HT1080 (cell line): Measurements from ENCODE around the gene CCDC192. TPM values are rescaled to one million over a fixed set of nuclear protein-coding genes. Genes with fewer than 3 reads are reported as not detected.
"Not testable (repeated sequence)": the region's sequence is repeated elsewhere in the genome, so short reads cannot be mapped to it uniquely, and the experiment has no call there.

ENCODE experiments used
- DNase-seq: peaks from one replicate; pipeline ENCODE4 v3.0.0-alpha.2; 2015; ENCODE audit warnings: low read depth
- polyA plus RNA-seq, 2 experiments: library from polyadenylated mRNA; depleted of rRNA; stranded (reverse); fragments of >200 nt; gene quantifications; 2 replicates each; pipeline ENCODE4 v1.2.3, GENCODE V29; 2015
- total RNA-seq: library from RNA; depleted of rRNA; stranded (reverse); fragments of >200 nt; shearing (Covaris generic); gene quantifications from 2 replicates; pipeline ENCODE4 v1.2.3, GENCODE V29; 2014; rRNA removed

The CCDC192 gene, protein sequence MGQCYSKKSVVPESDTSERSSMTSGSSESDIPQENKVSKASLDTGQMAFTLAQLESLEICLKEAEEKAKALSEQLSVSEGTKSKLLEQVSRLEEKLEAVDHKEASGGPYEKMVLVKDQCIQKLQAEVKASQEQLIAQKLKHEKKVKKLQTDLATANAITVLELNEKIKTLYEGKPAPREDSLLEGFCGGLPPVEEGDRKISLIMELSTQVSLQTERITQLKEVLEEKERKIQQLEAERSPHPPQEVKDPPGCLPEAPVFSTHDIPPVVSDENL
- total RNA-seq = not detected in 2 replicates
- polyA plus RNA-seq (2015; cell fraction: cytosol; rRNA removed) = not detected in 2 replicates
- not detected in 2 replicates for polyA plus RNA-seq (2015; cell fraction: nucleus; rRNA removed)

DNA sequence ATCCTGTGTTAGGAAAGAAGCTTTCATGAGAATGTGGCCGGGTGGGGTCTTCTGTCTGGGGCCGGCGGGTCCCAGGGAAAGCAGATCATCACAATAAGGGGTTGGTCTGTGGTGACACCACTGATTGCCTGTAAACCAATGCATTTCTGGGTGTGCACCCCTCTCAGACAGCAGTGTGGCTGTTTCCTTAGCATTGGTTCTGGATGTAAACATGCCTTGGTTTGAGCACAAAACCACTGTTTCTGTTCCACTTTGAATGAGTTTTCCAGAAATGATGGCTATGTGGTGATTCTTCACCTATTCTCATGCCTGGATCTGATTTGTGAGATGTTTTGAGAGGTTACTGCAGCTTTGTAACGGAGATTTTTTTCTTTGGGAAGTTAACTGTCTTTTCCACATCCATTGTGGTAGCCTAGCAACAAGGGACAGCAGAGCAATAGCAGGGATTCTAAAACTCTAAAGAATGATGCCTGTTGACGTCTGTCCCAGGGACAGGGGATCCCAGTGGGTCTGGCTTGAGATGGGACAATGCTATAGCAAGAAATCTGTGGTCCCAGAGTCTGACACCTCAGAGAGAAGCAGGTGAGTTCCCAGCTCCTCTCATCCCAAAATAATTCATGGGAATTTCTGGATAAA, at the start of gene CCDC192:
Gene CCDC192 (plus strand): TSS at position 466 of the 636 bp plus-strand sequence. CDS start 55 bp downstream, at position 521.
- DNase-seq = no peak

DNA sequence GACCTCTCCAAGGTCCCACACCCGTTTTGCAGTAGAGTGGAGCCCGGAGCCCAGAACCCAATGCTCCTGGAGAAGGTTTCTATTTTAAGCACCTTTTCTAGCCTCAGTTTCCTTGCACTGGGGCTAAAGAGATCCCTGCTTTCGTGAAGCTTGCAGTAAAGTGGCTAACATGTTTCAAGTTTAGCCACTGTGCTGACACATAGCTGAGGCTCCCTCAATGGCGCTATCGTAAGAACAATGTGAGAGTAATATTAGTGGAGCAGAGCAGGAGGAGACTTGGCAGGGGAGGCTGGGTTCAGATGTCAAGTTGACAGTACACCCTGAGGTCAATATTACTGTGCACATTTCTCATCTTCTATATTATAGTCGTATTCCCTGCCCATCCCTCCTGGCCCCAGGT, 46.4 kb upstream of the CCDC192 start:
- DNase-seq = no peak

GRCh38 chr5:127660047-127660733, 43.0 kb upstream of the CCDC192 start:
- no peak for DNase-seq

DNA sequence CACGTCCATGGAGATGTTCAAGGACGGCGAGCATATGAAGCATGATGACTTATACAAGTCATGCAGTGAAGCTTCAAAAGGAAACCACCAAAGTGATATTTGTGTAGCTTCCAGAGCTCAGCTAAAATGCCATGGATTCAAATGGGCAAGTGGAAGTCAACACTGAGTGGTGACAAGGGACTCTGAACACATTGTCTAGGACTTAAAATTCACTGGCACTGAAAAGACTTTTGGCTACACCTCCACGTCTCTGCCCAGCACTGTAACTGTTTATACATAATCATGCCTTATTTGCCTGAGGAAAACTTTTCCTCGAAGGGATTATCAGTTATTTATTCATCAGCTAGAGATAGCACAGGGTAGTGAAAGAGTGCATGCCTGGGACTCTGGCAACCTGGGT, 39.1 kb upstream of the CCDC192 start:
- DNase-seq = no peak

DNA sequence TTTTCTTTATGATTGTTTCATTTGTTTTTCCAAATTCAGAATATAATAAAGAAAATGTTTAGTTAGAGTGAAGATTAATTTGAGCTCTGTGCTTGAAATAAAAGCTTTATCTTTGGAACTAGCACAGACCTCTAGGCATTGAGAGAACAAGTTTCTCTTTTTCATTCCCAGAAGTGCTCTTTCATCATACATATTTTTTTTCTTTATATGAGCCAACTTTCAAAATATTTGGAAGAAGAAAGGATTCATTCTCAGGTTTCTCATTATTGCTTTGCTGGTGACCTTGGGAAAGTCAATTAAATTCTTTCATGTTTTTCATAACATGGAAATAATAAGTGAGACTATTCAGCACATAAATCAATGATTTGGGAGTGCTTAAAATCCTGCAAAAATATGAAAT, 37.5 kb upstream of the CCDC192 start:
- DNase-seq = no peak

DNA sequence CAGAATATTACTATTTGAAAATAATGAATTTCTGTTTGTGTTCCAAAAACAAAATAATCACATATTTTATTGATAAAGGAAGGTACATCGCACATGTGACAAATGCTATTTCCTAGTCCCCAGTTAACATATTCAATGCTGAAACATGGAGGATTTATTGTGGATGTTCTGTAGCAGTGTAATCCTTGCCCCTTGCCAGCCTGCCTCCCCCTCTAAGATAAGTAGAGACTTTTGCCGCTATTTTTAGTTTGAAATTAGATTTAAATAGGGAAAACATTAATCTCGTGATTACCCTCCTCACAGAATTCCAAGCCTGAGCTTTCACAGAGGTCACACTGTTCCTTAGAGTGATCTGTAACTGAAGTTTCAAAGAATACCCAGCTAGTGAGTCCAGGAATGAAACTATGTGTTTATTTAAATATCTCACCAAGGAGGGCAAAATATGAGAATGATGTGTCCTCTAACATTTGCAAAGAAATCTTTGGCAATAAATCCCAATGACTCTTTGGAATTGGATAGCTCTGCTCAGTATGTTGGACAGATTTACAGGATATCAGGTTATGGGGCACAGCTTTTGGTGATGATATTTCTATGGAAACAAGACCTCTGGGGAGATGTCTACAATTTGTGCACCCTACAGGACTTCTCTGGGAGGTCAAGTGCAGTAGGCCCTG, 37.0 kb upstream of the CCDC192 start:
- no peak for DNase-seq

- DNase-seq = no peak
These were observed 35.3 kb upstream of the CCDC192 start for GRCh38 chr5:127667926-127668325.

DNA sequence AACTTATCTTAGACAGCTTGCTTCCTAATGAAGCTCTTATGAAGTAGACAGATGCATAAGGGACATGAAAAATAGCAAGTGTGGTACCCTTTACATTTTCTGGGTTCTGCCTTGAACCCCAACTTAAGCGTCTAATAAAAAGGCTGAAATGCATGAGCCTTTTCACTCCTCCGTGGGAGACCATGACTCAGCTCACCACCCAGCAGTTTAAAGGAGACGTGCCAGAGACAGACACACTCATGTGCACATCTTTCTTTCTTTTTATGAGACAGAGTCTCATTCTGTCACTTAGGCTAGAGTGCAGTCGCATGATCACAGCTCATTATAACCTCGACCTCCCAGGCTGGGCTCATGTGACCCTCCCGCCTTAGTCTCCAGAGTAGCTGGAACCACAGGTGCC, 32.0 kb upstream of the CCDC192 start:
- no peak for DNase-seq

GRCh38 chr5:127673117-127673800, 29.9 kb upstream of the CCDC192 start:
- no peak for DNase-seq

DNA sequence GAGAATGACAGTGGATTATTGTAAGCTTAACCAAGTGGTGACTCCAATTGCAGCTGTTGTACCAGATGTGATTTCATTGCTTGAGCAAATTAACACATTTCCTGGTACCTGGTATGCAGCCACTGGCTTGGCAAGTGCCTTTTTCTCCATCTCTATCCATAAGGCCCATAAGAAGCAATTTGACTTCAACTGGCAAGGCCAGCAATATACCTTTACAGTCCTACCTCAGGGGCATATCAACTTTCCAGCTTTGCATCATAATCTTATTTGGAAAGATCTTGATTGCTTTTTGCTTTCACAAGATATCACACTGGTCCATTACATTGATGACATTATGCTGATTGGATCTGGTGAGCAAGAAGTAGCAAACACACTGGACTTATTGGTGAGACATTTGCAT, 26.2 kb upstream of the CCDC192 start:
- DNase-seq = not testable (repeated sequence)

DNA sequence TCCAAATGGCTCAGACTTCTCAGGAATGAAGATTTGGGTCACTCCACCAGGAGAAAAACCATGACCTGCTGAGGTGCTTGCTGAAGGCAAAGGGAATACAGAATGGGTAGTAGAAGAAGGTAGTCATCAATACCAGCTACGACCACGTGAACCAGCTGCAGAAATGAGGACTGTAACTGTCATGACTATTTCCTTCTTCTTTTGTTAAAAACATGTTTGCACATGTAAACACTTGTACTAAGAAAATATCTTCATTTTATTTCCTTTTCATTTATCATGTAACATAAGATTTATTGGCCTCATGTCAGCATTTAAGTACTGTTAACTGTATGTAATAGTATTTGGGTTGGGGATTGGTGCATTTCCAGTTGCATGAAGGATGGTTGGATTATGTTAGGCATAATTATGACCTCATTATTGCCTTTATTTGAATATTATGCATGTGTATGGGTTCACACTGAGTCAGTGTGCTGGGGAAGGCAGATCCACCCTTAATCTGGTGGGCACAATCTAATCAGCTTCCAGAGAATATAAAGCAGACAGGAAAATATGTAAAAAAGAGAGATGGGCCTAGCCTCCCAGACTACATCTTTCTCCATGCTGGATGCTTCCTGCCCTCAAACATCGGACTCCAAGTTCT, 23.4 kb upstream of the CCDC192 start:
- DNase-seq = not testable (repeated sequence)

- DNase-seq = no peak
These were observed 22.6 kb upstream of the CCDC192 start for GRCh38 chr5:127680595-127680994.

DNA sequence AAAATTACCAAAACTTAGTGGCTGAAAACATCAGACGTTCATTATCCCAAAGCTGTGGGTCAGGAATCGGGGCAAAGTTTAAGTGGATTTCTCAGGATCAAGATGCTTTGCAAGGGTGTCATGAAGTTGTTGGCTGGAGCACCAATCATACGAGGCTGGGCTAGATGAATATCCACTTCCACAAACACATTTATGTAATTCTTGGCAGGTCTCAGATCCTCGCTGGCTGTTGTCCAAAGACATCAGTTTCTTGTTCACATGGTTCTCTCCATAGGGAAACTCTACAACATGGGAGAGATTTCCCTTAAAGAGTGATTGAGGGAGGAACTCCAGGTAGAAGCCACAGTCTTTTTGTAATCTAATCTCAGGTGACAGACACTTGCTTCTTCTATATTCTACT, 20.2 kb upstream of the CCDC192 start:
- DNase-seq = no peak

- no peak for DNase-seq
These were observed 18.3 kb upstream of the CCDC192 start for GRCh38 chr5:127684726-127685467.

DNA sequence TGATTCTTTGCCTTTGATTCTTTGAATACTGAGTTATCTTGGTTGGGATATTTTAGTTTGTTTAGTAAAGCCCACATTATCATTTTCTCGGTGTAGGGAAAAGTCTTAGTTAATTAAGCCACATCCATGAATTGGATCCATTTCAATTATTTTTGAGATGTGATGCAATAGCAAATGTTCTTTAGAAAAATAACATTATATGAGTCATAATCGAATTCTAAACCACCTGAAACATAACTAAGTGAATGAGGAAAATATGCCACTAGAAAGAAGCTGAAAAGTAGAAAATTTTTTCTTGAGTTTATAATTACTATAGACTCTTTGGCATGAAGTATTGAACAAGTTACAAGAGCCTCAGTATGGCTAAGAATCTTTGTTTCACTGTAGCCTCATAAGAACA, 17.5 kb upstream of the CCDC192 start:
- no peak for DNase-seq

DNA sequence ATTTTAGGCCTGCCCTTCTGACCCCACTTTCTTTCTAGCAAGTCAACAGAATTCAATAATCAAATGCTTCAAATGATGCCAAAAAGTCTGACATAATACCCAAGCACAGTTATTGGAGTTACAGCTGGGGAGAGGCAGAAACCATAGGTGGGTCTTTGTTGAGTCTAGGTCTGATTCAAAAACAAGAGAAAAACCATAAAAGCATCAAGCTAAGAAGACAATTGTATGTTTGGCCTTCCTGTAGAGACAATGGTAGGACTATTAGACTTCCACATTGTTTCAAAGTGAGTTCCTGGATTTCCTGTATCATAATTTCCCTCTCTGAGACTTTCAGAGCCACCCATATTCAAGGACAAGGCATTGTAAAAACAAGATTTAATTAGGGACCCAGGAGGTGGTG, 16.8 kb upstream of the CCDC192 start:
- no peak for DNase-seq

- DNase-seq = no peak
These were observed 8.5 kb upstream of the CCDC192 start for GRCh38 chr5:127694518-127695171.

GRCh38 chr5:127695346-127695745, 7.8 kb upstream of the CCDC192 start:
- no peak for DNase-seq

DNA sequence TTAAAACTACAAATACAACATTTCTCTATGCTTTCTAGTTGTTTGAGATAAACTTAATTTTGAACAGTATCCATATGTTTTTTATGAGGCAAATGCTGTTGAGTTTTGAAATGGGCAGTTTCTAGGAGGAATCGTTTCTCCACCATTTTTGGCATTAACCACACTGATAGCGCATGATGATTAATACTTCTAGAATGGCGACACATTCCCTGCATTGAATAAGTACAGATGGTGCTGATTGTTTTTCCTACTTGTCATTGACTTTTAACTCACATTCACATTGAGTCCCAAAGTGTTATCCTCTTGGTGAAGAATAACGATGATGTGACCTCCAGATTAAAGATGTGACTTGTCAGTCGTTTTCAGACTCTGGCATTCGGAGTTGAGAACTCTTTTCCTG, 6.5 kb upstream of the CCDC192 start:
- peak; percentile 36 for DNase-seq
